Fibroblast of the aortic adventitia (primary cell): ENCODE data around the gene ELOVL6. TPM values are rescaled to one million over a fixed set of nuclear protein-coding genes. Genes with fewer than 3 reads are reported as not detected.
A peak's percentile ranks its signal among the peaks of the same experiment; 100 is the strongest.

Experiments
- DNase-seq: peaks from one replicate; pipeline ENCODE4 v3.0.0-alpha.2; 2010; ENCODE audit warnings: low read depth
- H3K4me3 ChIP-seq: 2 replicates; pipeline ENCODE4 v1.5.1; 2011; ENCODE audit warnings: low read depth, mild to moderate bottlenecking, control low read depth, low read length, moderate library complexity
- total RNA-seq: library from RNA; depleted of rRNA; stranded (reverse); fragments of >200 nt; gene quantifications from 2 replicates; pipeline ENCODE4 v1.2.3, GENCODE V29; 2012; ENCODE audit warnings: low replicate concordance
- TF ChIP-seq, protein P1 (sequence below): IDR thresholded peaks from 2 replicates; pipeline ENCODE4 v1.5.1; 2011; ENCODE audit warnings: mild to moderate bottlenecking, low read length, control low read depth, inconsistent platforms; ENCODE audit not compliant: insufficient read depth

ELOVL6 gene
- total RNA-seq, 1 donor: 23.0 TPM

DNA sequence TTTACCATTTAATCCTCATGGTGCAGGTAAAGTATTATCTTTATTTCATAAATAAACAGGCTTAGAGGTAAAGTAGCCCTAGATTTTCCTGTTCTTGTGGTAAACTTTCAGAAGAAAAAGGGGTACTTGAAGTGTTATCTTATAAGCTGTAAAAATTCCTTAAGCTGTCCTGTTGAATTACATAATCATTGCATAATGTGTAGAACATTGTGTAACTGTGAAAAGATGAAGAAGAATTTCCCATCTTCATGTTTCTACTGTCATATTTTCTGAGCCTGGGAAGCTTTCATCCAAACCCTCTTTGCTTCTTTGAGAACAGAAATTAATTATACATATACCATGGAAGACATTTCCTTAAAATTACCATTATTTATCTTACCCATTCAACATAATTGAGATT is 90.5 kb downstream of the ELOVL6 start:
- no peak overlapping the region for H3K4me3 ChIP-seq
- TF ChIP-seq, protein P1, sequence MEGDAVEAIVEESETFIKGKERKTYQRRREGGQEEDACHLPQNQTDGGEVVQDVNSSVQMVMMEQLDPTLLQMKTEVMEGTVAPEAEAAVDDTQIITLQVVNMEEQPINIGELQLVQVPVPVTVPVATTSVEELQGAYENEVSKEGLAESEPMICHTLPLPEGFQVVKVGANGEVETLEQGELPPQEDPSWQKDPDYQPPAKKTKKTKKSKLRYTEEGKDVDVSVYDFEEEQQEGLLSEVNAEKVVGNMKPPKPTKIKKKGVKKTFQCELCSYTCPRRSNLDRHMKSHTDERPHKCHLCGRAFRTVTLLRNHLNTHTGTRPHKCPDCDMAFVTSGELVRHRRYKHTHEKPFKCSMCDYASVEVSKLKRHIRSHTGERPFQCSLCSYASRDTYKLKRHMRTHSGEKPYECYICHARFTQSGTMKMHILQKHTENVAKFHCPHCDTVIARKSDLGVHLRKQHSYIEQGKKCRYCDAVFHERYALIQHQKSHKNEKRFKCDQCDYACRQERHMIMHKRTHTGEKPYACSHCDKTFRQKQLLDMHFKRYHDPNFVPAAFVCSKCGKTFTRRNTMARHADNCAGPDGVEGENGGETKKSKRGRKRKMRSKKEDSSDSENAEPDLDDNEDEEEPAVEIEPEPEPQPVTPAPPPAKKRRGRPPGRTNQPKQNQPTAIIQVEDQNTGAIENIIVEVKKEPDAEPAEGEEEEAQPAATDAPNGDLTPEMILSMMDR: no peak
- DNase-seq: peak; percentile 36

DNA sequence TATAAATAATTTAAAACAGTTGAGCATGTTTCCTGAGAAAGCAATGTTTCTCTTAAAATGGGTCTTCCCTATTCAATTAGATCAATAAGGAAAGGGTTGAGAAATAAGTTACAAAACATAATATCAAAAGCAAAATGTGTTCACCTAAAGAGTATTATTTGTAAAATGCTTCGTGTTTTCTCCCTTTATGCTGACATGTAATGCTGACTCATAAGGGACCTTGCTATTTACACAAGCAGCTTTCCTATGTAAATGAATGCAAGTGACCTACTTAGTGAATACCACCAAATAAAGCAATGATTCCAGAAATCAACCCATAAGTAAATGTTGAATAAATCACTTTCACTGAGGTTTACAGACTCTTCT is 91.5 kb downstream of the ELOVL6 start:
- no peak overlapping the region for H3K4me3 ChIP-seq
- peak; percentile 49 for DNase-seq
- TF ChIP-seq, protein P1: no peak

DNA sequence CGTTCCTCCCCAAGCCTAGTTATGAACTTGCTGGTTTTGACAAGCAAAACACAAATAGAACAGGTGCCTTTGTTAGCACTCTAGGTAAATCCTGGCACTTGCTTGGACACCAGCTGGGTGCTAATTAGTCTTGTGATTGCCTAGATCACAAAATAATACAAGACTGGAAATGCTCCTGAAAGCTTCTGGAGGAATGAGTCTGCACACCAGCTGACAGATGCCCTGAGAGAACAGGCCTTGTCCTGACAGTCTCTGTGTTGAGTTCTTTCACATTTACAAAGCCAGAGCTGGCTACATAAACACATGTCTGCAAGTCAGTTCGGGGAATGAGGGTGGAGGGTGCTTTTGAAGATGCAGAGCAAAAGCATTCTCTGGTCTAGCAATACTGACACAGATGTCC is 93.8 kb downstream of the ELOVL6 start:
- TF ChIP-seq, protein P1: no peak
- no peak overlapping the region for H3K4me3 ChIP-seq
- DNase-seq: no peak

DNA sequence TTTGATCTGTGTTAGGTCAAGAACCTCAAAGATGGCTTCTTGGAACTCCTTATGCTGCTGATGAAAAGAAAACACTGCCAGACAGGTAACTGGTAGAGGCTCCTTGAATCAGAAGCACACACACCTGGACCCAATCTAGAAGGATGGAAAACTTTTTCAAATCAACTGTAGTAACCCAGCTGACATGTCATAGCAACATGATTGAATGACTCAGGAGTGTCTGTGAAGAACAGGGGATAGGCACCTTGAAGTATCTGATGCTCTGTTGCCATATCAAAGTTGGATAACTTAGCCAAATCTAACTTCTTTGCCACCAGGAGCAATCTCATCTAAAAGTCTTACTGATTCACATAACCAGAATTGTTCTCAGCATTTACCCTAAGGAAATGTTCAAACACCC is 98.8 kb downstream of the ELOVL6 start:
- TF ChIP-seq, protein P1: no peak
- DNase-seq: no peak
- no peak overlapping the region for H3K4me3 ChIP-seq

DNA sequence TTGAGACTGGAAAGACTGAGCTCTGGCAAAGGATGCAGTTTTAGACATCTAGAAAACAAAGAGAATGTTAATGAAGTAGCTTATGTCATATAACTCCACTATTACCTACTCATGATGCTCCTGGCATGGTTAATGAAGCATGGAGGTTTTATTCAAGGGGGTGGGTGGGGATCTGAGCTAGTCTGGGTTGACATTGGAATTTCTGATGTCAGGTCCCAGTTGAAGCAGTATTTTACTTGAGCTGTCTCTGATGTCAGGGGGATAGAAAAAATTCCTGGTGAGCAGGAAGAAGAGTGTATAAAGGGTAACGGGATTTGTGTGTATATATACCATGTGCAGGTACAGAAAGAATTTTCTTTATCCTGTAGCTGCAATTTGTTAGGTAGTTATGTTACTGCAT is 102.0 kb downstream of the ELOVL6 start:
- no peak for DNase-seq
- no peak overlapping the region for H3K4me3 ChIP-seq
- TF ChIP-seq, protein P1: no peak

DNA sequence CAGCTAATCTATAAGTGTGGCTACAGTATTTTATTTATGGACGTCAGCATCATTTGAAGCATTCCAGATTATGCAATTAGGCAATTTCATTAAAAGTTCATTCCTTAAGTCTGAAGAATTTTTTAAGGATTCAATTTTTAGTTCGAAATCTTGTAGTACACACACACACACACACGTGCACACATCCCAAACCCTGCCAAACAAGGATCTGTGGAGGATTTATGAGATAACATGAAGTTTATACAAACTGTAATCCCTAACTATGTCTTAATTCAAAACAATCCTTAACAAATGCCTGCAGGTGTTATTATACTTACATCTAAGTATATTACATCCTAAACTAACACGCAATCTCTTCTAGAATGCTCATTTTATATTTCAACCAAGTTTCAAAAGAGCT is 105.8 kb downstream of the ELOVL6 start:
- TF ChIP-seq, protein P1: no peak
- DNase-seq: no peak

DNA sequence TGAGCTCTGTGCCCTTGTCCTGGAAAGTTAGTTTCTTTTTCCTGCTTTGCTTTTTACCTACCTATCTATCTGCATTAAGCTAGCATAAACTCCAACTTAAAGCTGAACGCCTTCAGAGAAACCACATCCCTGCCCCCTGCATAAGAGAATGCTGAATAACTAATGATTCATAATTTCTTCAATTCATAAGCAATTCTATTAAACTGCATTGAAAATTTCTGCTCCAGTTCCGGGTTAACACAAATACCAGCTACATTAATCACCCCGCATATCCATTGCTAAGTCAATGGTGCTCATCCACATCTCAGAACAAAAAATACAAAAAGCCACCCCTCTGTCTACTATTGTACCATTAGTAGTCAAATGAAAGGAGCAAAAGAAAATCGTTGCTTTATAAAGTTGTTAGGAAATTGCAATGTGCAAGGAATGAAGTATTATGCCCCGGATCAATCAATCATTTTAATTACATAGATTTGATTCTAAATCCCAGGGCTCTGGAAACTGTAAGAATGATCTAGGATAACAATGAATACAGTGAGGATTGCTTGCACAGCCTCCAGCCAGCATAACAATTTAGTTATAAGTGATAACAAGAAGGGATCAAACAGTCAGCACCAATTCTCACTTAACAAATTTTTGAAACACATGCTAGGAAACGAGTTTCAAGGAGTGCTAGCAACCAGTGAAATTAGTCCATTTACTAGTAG is 106.8 kb downstream of the ELOVL6 start:
- DNase-seq: peak; percentile 71
- TF ChIP-seq, protein P1: no peak
- H3K4me3 ChIP-seq: no peak overlapping the region

More for the DNA sequence above, 105.8 kb downstream of the ELOVL6 start:
- no peak overlapping the region for H3K4me3 ChIP-seq
